GM18951 (cell line): ENCODE data around the gene CREB5.

Source experiments
- POLR2A ChIP-seq: IDR thresholded peaks from 4 replicates; pipeline ENCODE4 v1.6.1; 2011; ENCODE audit warnings: mild to moderate bottlenecking; ENCODE audit not compliant: insufficient read length, insufficient read depth; ENCODE audit errors: extremely low read depth
- in situ Hi-C: fragments of 300-500 bp; cut with MboI; formaldehyde crosslinking; loops from one replicate; pipeline ENCODE4 v1.12.0; 2022; ENCODE audit warnings: low sequenced_read_pairs, mixed read lengths, inconsistent platforms; ENCODE audit not compliant: unreplicated experiment

CREB5 gene

DNA sequence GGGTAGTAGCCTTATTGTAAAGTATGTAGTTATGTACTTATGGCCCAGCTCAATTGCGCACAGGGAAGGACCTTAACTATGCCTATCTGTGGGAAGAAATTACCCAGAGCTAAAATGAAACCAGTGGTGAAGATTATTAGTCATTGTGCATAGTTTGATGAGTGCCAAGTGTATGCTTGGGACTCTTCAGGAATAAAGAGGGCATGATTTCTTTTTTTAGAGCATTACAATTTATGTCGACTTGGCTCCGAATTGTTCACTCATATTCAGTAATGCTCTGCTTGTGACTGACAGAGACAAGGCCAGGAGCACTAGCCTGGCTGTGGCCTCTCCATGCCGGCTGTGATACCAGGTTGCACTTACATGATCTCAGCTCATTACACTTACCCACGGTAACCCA, 276.3 kb downstream of the CREB5 start:
- in situ Hi-C loops = no loop called here
- no peak for TF ChIP-seq POLR2A

DNA sequence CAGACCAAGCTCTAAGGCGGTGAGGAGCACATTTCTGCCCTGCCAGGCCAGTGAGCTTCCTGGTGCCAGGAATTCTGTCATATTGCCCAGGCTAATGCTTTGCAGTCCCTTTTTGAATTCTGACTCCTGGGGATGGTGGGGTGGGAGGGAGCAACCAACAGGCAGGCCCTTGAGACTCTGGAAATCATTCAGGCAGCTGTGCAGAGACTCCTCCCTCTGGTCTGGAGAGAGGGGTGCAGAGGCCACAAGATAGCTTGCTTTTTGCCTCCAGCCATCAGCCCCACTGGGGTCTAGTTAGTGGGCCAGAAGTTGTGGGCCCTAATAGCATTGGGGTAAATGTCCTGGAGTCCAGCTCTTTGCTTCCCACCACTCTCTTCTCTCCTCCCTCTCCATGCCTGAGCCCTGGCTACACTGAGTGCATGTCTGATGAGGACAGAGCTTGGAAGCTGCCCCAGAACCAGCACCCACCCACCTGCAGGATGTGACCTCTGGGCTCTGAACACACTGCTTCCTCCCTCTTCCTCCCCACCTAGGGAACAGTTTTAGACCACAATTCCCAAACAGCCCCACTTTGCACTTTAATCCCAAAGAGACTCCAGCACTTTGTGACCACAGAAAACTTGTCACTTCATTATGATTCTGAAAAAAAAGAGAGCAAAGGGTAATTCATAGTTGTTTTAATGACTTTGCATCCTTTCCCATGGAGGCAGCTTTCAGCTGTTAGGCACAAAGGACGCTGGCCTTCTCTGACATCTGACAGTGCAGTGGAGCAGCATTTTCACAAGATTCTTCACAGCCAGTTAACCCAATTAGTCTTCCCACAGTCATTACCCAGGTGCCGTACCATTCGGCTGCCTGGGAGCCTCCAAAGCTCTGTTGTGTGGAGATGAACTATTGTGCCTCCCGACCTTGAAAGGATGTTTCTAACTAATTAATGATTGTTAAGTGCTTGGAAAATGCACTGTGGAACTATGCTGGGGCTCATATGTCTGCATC, 283.3 kb downstream of the CREB5 start:
- TF ChIP-seq POLR2A = no peak
- in situ Hi-C loops = no loop called here

DNA sequence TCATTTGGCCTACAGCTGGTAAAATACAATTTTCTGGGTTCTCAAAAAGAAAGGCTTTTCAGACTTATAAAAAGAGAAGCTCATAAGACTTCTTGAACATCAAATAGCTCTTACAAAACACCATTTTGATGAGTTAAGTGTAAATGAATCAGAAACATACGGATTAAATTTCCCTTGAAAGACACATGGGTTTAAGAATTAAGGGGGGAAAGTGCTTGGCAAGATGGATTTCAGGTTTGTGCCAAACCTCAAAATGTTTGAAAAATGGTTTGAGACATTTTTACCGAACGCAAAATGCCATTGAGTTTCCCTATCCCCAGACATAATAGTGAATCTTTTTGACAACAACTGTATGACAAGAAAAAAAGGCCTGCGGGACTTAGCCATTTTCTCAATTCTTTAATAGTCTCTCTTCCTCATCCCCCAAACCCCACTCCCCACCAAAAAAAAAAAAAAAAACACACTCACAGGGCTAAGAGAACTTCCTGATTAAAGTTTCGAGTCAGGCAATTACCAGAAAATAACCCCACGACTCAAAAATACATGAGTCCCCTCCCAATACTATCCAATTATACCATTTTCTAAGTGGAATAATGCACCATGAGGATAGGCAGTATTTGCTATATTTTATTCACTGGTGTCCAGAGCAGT, 285.7 kb downstream of the CREB5 start:
- TF ChIP-seq POLR2A = no peak
- in situ Hi-C loops = no loop called here

DNA sequence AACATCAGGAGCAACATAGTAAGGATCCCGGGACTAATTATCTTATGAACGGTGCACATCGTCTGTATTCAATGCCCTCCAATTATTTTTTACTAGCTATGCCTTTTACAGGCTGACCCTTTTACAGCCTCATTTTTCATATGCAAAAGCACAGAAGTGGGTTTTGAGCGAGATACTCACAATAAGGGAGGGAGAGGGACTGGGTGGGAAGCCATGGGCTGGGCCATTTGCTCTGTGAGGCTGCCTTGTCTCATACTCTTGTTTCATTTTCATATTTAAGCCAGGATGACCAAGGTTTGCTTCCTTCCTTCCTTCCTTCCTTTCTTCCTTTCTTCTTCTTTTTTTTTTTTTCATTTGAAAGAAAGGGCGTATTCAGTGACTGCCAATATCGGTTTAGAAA, 286.5 kb downstream of the CREB5 start:
- in situ Hi-C loops = no loop called here
- no peak for TF ChIP-seq POLR2A

DNA sequence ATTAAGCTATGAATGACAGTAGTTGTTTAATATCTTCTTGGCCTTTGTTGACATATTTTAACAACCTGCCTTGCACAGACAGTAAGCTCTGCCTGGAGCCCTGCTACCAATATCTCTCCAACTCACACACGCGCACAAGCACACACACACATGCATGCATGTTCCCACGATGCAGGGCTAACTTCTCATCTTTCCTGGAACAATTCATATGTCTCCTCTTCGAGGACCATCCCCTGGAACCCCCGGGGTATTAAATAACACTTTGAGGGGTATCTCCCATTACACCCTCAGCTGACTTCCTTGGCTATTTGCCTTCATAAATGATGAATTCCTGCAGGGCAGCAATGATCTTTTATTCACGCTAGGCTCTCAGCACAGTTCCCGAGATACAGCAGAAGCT, 287.8 kb downstream of the CREB5 start:
- no peak for TF ChIP-seq POLR2A
- in situ Hi-C loops = no loop called here

GRCh38 chr7:28700790-28701203, 288.5 kb downstream of the CREB5 start:
- TF ChIP-seq POLR2A = no peak
- in situ Hi-C loops = no loop called here

DNA sequence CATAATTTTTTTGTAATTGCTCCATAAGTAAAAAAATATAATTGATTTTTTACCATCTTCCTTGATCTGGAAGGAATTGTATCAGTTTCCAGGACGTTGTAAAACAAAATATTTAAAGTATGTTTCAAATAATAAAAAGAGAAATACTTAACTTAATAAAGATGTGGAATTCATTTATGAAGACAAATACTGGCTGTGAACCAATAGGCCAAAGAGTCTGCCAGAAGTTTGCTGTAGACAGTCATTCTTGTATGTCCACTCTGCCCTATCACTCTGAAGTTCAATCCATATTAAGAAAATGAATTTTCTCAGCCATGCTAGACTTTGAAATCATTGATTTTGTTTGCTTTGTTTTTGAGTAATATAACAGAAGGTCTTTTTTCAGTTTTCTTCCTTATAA, 289.4 kb downstream of the CREB5 start:
- in situ Hi-C loops = no loop called here
- no peak for TF ChIP-seq POLR2A

GRCh38 chr7:28702171-28702570, 289.9 kb downstream of the CREB5 start:
- in situ Hi-C loops = no loop called here
- TF ChIP-seq POLR2A = no peak

DNA sequence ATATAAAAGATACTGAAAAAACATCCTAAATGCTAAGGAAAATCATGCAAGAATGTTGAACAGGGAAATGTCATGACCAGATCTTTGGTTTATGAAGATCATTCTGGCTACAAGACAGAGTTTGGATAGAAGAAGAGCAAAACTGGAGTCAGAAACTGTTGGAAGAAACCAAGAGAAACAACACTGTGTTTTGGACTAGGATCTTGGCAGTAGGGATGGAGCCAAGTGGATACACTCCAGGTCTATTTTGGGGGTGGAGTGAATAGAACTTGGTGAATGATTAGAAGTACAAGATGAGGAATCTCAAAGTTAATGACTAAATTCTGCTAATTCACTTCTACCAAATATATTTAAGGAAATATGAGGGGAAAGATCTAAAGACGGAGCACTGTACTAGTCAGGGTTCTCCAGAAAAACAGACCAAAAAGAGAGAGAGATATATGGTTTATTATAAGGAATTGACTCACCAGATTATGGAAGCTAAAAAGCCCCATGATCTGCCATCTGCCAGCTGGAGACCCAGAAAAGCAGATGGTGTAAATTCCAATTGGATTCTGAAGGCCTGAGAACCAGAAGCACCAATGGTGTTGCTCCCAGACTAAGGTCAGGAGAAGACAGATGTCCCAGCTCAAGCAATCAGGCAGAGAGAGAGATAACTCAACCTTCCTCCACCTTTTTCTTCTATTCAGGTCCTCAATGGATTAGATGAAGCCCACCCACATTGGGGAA, 290.9 kb downstream of the CREB5 start:
- in situ Hi-C loops = no loop called here
- no peak for TF ChIP-seq POLR2A

DNA sequence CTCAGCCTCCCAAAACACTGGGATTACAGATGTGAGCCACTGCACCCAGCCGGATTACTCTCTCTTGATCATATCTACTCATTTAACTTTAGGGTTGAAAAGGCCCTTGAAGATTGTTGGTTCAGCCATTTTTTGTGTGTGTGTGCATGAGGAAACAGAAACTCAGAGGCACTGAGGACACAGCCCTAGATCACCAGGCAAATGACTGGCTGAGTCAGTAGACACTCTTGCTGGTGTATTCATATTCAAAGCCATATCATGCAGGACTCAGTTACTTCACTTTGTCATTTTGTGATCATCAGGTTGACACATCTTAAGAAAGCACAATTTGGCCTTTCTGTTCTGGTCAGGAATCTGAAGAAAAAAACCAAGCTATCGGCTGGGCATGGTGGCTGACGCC, 292.4 kb downstream of the CREB5 start:
- in situ Hi-C loops = no loop called here
- TF ChIP-seq POLR2A = no peak

- no peak for TF ChIP-seq POLR2A
- in situ Hi-C loops = no loop called here
These were observed 293.0 kb downstream of the CREB5 start for GRCh38 chr7:28705350-28705749.

DNA sequence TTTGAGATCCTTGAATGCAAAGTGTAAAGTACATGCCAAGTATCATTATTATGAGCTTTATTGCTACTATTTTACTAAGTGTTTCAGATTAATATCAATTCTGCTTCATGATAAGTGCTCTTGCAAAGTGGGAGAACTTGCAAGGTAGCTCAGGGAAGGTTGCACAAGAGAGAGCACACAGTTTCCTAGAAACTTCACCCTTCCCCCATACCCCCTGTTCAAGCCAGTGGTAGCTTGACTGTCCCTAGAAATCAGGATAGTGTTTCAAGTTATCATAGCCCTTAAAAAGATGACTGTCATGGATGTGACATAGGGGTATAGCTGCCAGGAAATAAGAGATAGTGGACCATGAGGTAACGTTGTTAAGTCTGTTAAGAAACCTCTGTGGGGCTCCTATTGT, 294.3 kb downstream of the CREB5 start:
- no peak for TF ChIP-seq POLR2A
- in situ Hi-C loops = no loop called here

DNA sequence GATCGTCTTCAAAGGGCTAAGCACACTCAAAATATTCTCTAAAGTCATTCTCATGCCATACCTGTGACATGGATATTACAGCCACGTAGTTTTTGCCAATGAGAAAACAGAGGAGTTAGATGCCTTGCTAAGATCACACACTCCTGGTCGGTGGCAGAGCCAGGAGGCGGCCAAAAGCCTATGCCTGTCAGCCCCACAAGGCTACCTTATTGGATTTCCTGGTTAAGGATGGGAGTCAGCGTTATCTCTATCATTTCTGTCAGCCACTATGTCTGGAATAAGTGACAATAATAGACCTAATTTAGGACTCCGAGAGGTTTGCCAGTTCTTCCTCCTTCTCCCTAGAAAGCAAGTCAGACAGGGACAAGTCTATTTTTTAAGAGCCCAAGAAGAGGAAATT, 295.0 kb downstream of the CREB5 start:
- in situ Hi-C loops = no loop called here
- TF ChIP-seq POLR2A = no peak
